Left ventricle myocardium inferior (tissue), 1 donor: ENCODE results near the gene SYNGR4. TPM values are rescaled to one million over a fixed set of nuclear protein-coding genes. Genes with fewer than 3 reads are reported as not detected.

ENCODE experiments used
- DNase-seq: peaks from one replicate; pipeline ENCODE4 v3.0.0-alpha.2; 2020
- H3K27ac ChIP-seq: fragments of 200-600 bp; replicated peaks from 2 replicates; pipeline ENCODE4 v1.8.0; 2021
- H3K27me3 ChIP-seq: fragments of 200-600 bp; 2 replicates; pipeline ENCODE4 v1.8.0; 2021; ENCODE audit warnings: low read depth
- H3K36me3 ChIP-seq: fragments of 200-600 bp; 2 replicates; pipeline ENCODE4 v1.8.0; 2021
- H3K4me1 ChIP-seq: fragments of 200-600 bp; 2 replicates; pipeline ENCODE4 v1.8.0; 2021
- H3K4me3 ChIP-seq: fragments of 200-600 bp; 2 replicates; pipeline ENCODE4 v1.8.0; 2021; ENCODE audit warnings: mild to moderate bottlenecking, moderate library complexity
- H3K9me3 ChIP-seq: fragments of 200-600 bp; replicated peaks from 2 replicates; pipeline ENCODE4 v1.8.0; 2021
- intact Hi-C: fragments of 100-400 bp; cut with micrococcal nuclease; formaldehyde crosslinking; loops from one replicate; pipeline ENCODE4 v1.11.0; 2022
- total RNA-seq: library from RNA; stranded (reverse); fragmentation: NEBNext Ultra II Directional; extraction: Animal tissue kit (Norgen Biotek cat#: 25700); gene quantifications from one replicate; pipeline ENCODE4 v1.2.1, GENCODE V29; 2021
- TF ChIP-seq, protein P1 (sequence below): fragments of 200-600 bp; IDR thresholded peaks from 2 replicates; pipeline ENCODE4 v1.8.0; 2021; ENCODE audit warnings: antibody characterized with exemption, mild to moderate bottlenecking, borderline replicate concordance
- donor health status: DM: no; HTN: yes; CAD: no; lungs with severe emphysema.

The SYNGR4 gene
- total RNA-seq, 1 donor from 2014 or later: not detected

DNA sequence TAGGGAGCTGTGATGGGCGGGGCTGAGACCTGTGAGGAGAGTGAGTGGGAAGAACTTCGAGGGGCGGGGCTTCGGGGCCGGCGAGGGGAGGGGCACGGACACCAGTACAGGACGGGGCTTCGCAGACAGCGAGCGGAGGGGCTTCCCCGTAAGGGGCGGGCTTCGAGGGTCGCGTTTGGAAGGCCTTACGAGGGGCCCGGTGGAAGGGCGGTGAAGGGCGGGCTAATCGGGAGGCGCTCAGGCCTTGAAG, 42.9 kb upstream of the SYNGR4 start:
- no peaks in the 10 kb centered on the region for H3K9me3 ChIP-seq
- TF ChIP-seq, protein P1, sequence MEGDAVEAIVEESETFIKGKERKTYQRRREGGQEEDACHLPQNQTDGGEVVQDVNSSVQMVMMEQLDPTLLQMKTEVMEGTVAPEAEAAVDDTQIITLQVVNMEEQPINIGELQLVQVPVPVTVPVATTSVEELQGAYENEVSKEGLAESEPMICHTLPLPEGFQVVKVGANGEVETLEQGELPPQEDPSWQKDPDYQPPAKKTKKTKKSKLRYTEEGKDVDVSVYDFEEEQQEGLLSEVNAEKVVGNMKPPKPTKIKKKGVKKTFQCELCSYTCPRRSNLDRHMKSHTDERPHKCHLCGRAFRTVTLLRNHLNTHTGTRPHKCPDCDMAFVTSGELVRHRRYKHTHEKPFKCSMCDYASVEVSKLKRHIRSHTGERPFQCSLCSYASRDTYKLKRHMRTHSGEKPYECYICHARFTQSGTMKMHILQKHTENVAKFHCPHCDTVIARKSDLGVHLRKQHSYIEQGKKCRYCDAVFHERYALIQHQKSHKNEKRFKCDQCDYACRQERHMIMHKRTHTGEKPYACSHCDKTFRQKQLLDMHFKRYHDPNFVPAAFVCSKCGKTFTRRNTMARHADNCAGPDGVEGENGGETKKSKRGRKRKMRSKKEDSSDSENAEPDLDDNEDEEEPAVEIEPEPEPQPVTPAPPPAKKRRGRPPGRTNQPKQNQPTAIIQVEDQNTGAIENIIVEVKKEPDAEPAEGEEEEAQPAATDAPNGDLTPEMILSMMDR: no peak
- peak overlapping the region; percentile 72 for H3K4me3 ChIP-seq
- peak; percentile 96 for DNase-seq
- intact Hi-C loops: no loop called here
- H3K36me3 ChIP-seq: no peaks in the 10 kb centered on the region
- H3K4me1 ChIP-seq: peaks cover 59% of the 10 kb centered on the region
- no peaks in the 10 kb centered on the region for H3K27me3 ChIP-seq
- H3K27ac ChIP-seq: peak overlapping the region; percentile 98

DNA sequence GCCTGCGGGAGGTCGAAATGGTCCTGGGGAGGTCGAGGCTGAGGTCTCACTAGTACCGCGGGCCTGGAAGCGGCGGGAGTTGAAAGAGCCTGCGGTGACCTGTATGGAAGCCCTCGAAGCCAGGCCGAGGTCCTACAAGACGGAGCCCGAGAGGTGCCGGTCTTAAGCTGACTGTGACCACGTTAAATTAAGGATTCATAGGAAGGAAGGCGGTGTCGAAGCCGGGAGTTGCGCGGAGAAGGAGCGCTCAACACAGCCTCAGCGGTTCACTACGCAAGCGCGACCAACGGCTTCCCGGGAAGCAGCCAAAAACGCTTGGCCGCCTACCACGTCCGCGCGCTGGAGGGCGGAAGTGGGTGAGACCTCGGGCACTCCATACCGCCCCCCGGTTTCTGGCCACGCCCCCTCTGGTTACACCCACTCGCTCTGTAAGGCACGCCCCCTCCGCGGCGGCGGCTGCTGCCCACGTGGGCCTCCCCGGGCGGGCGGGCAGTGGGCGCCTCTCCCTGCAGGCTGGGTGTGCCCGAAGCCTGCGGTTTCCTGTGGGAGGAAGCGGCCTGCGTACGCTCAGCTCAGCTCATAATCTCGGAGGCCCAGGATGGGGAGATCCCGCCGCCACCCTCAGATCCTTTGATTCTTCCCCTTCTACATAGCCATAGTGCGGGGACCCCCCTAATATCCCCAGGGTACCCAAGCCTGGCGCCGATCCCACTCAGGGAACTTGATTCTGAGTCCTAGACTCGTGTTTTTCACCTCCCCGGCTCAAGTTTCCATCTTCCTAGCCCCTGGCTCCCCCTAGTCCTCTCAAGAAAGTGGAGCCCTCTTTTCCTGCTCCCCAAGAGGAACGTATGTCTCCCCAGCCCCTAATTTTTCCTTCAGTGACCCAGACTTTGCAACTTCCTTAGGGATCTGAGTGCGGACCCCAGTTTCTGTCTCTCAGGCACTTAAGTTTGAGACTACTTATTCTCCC, 42.3 kb upstream of the SYNGR4 start:
- intact Hi-C loops: no loop called here

DNA sequence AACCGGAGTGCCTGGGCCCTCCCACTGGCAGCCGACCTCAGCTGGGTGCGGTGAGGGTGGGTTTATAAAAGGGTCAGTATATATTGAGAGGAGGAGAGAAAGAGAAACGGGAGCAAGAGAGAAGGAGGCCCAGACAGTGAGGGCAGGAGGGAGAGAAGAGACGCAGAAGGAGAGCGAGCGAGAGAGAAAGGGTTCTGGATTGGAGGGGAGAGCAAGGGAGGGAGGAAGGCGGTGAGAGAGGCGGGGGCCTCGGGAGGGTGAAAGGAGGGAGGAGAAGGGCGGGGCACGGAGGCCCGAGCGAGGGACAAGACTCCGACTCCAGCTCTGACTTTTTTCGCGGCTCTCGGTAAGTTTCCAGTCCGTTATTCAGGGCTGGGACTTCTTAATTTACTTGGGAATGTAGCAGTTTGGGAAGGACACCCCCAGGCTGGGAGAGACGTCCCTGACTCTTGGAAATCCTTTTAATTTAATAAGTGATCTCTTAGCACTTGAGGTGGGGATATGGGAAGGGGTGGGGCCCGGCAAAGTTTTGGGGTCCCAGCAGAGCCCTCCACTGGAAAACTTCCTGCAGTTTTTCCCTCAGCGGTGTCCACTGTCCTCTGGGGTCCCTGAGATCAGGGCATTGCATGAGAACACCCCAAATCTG, 38.8 kb upstream of the SYNGR4 start, which contains the start of gene EMP3:
EMP3 (plus strand) TSS at position 288 of the 646 bp plus-strand sequence. CDS start 1,293 bp downstream, outside the sequence.
- DNase-seq: peak; percentile 82
- Histone ChIP-seq H3K27me3 (no peaks in the 10 kb centered on the region), H3K36me3 (peaks cover 4% of the 10 kb centered on the region), H3K9me3 (no peaks in the 10 kb centered on the region), H3K4me3 (peak within 1 kb of the TSS; percentile 74), H3K4me1 (peaks cover 84% of the 10 kb centered on the region), H3K27ac (peak within 1 kb of the TSS; percentile 92)
- intact Hi-C loops: no loop called here
- TF ChIP-seq, protein P1: no peak

More for the DNA sequence above, 42.3 kb upstream of the SYNGR4 start:
- Histone ChIP-seq H3K36me3 (no peaks in the 10 kb centered on the region), H3K27ac (peak overlapping the region; percentile 98), H3K4me3 (peak overlapping the region; percentile 72), H3K9me3 (no peaks in the 10 kb centered on the region), H3K27me3 (no peaks in the 10 kb centered on the region), H3K4me1 (peaks cover 65% of the 10 kb centered on the region)
- DNase-seq: peak; percentile 99
- TF ChIP-seq, protein P1: no peak

DNA sequence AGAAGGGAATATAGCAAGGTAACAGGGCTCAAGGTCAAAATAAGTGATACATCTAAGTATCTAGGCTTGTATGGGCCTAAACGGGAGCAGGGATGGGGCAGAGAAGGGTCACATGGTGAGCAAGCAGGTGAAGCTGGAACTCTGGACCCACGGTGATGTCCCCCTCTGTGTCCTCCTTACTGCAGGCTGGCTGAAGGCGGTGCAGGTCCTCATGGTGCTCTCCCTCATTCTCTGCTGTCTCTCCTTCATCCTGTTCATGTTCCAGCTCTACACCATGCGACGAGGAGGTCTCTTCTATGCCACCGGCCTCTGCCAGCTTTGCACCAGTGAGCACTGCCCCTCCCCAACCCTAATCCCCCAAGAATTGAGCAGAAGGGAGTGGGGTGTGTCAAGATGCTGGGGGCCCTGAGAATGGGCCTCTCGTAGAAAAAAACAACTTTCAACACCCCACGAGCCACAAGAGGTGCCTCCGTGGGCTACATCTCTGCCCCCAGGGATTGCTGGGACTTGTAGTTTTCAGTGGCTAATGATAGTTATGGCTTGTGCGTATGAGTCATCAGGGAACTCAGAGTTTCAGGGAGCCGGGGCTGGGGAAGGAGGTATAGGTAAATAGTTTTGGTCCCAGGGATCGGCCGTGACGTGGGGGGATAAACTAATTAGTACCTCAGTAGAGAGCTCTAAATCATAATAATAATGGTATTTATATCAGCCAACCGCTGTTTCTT, 34.8 kb upstream of the SYNGR4 start:
- TF ChIP-seq, protein P1: no peak
- H3K36me3 ChIP-seq: peaks cover 4% of the 10 kb centered on the region
- H3K27ac ChIP-seq: peak overlapping the region; percentile 87
- H3K27me3 ChIP-seq: no peaks in the 10 kb centered on the region
- peaks cover 79% of the 10 kb centered on the region for H3K4me1 ChIP-seq
- intact Hi-C loops: no loop called here
- peak overlapping the region; percentile 69 for H3K4me3 ChIP-seq
- no peak for DNase-seq
- H3K9me3 ChIP-seq: no peaks in the 10 kb centered on the region

DNA sequence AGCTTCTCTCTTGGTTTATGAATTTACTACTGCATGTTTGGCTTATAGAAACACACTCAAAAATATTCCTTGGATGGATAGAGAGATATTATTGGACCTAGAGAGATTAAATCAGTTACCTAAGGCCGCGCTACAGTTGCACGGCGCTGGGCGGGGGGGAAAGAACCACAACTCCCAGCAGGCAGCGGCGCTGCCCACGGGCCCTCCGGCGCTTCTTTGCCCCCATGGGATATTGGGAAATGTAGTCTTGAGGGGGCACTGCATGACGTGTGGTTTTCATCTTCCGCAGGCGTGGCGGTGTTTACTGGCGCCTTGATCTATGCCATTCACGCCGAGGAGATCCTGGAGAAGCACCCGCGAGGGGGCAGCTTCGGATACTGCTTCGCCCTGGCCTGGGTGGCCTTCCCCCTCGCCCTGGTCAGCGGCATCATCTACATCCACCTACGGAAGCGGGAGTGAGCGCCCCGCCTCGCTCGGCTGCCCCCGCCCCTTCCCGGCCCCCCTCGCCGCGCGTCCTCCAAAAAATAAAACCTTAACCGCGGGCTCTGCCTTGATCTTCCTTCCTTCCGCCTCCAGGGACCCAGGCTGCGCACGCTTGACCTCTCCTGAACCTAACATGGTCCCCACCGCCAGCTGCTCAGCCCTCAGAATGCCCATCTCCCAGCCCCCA, 34.0 kb upstream of the SYNGR4 start:
- TF ChIP-seq, protein P1: no peak
- Histone ChIP-seq H3K4me3 (peak overlapping the region; percentile 69), H3K4me1 (peaks cover 71% of the 10 kb centered on the region), H3K36me3 (peaks cover 4% of the 10 kb centered on the region), H3K27ac (peak overlapping the region; percentile 87), H3K9me3 (no peaks in the 10 kb centered on the region), H3K27me3 (no peaks in the 10 kb centered on the region)
- intact Hi-C loops: no loop called here
- DNase-seq: peak; percentile 71
